Left lung (tissue), 10 donors: Measurements from ENCODE around the gene UPP1. TPM values are rescaled to one million over a fixed set of nuclear protein-coding genes. Genes with fewer than 3 reads are reported as not detected.
"Not testable (repeated sequence)": the region's sequence is repeated elsewhere in the genome, so short reads cannot be mapped to it uniquely, and the experiment has no call there.

Experiments
- ATAC-seq: fragments of 200-7000 bp; cut with Tn5 transposase; one replicate; pipeline ENCODE4 v1.9.1; 2020; ENCODE audit warnings: moderate library complexity
- DNase-seq, 4 donors: peaks; one replicate each; pipeline ENCODE4 v3.0.0-alpha.2; 2013 to 2020
- H3K27ac ChIP-seq, 2 donors: fragments of 200-600 bp; sonication (generic) in 1 of 2; one replicate each; pipeline versions ENCODE4 v1.5.0 to v1.8.0; 2020 to 2021
- H3K27me3 ChIP-seq, 2 donors: fragments of 200-600 bp; sonication (generic) in 1 of 2; one replicate each; pipeline versions ENCODE4 v1.5.0 to v1.8.0; 2020 to 2021
- H3K36me3 ChIP-seq, 2 donors: fragments of 200-600 bp; sonication (generic) in 1 of 2; one replicate each; pipeline versions ENCODE4 v1.5.0 to v1.8.0; 2020 to 2021
- H3K4me1 ChIP-seq, 2 donors: fragments of 200-600 bp; one replicate each; pipeline ENCODE4 v1.8.0; 2021
- H3K4me3 ChIP-seq, 2 donors: fragments of 200-600 bp; sonication (generic) in 1 of 2; one replicate each; pipeline versions ENCODE4 v1.5.0 to v1.8.0; 2020 to 2021; ENCODE audit warnings: mild to moderate bottlenecking in 1 of 2
- H3K9me3 ChIP-seq, 2 donors: fragments of 200-600 bp; sonication (generic) in 1 of 2; one replicate each; pipeline versions ENCODE4 v1.5.0 to v1.8.0; 2020 to 2021
- intact Hi-C, 2 donors: fragments of 100-400 bp; cut with DNase I; formaldehyde crosslinking; loops; one replicate each; pipeline versions ENCODE4 v1.11.2 to v1.14.2; 2022
- polyA plus RNA-seq, 6 donors: library from polyadenylated mRNA; unstranded; fragments of 120-200 nt; gene quantifications; one replicate each; pipeline ENCODE4 v1.2.1, GENCODE V29; 2013; ENCODE audit not compliant: insufficient read length in 6 of 6
- total RNA-seq, 2 donors: library from RNA; stranded (reverse); fragmentation: NEBNext Ultra II Directional; extraction: Animal tissue kit (Norgen Biotek cat#: 25700); gene quantifications; one replicate each; pipeline ENCODE4 v1.2.1, GENCODE V29; 2021
- TF ChIP-seq, protein P1 (sequence below), 2 donors: fragments of 200-600 bp; sonication (generic) in 1 of 2; IDR thresholded peaks; one replicate each; pipeline versions ENCODE4 v1.5.0 to v1.8.0; 2021; ENCODE audit warnings: antibody characterized with exemption in 2 of 2
- donor health status: DM: no; HTN: yes; CAD: no.
- donor health status: DM: no; HTN: no; CAD: no.

Gene UPP1
- total and polyA plus RNA-seq, 8 donors: 8.8 to 79.3 (median 9.7) TPM

DNA sequence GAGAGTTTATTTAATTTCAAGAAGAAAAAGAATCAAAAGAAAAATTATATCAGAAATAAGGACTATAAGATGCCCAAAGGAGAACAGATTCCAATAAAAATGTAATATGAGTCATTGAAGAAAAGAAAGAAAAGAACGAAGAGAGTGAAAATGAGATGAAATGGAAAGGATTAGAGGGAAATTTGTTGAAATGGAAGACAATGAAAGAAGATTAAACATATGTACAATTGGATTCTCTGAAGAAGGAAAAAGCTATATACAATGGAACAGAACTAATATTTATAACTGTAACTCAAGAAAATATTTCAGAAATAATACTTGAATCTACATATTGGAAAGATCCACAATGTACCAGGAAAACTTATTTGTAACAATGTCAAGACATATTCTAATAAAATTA is 25.1 kb upstream of the UPP1 start:
- intact Hi-C loops: no loop called here
- ATAC-seq: no peak
- Histone ChIP-seq H3K36me3 (no peaks in the 10 kb centered on the region), H3K4me1 (peaks cover 0 to 4% of the 10 kb centered on the region in 2 donors), H3K9me3 (peaks cover 0 to 8% of the 10 kb centered on the region in 2 donors), H3K4me3 (no peak overlapping the region), H3K27me3 (no peaks in the 10 kb centered on the region), H3K27ac (no peak overlapping the region)
- DNase-seq: no peak
- TF ChIP-seq, protein P1, sequence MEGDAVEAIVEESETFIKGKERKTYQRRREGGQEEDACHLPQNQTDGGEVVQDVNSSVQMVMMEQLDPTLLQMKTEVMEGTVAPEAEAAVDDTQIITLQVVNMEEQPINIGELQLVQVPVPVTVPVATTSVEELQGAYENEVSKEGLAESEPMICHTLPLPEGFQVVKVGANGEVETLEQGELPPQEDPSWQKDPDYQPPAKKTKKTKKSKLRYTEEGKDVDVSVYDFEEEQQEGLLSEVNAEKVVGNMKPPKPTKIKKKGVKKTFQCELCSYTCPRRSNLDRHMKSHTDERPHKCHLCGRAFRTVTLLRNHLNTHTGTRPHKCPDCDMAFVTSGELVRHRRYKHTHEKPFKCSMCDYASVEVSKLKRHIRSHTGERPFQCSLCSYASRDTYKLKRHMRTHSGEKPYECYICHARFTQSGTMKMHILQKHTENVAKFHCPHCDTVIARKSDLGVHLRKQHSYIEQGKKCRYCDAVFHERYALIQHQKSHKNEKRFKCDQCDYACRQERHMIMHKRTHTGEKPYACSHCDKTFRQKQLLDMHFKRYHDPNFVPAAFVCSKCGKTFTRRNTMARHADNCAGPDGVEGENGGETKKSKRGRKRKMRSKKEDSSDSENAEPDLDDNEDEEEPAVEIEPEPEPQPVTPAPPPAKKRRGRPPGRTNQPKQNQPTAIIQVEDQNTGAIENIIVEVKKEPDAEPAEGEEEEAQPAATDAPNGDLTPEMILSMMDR (IDR thresholded peaks at IDR 0.05): no peak

DNA sequence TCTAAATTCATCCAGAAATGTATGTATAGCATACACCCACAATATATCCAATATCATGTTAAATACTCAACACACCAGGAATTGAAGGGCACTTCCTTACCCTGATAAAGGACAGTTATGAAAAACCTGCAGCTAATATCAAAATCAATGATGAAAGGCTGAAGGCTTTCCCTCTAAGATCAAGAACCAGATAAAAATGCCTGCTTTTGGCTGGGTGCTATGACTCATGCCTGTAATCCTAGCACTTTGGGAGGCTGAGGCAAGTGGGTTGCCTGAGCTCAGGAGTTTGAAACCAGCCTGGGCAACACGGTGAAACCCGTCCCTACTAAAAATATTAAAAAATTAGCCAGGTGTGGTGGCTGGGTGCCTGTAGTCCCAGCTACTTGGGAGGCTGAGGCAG is 21.6 kb upstream of the UPP1 start:
- TF ChIP-seq, protein P1 (IDR thresholded peaks at IDR 0.05): no peak
- ATAC-seq (no peak), DNase-seq (no peak)
- H3K27me3 ChIP-seq: no peaks in the 10 kb centered on the region
- H3K4me1 ChIP-seq: peaks cover 0 to 4% of the 10 kb centered on the region in 2 donors
- no peak overlapping the region for H3K4me3 ChIP-seq
- no peaks in the 10 kb centered on the region for H3K36me3 ChIP-seq
- peaks cover 0 to 8% of the 10 kb centered on the region in 2 donors for H3K9me3 ChIP-seq
- intact Hi-C loops: no loop called here
- H3K27ac ChIP-seq: no peak overlapping the region

DNA sequence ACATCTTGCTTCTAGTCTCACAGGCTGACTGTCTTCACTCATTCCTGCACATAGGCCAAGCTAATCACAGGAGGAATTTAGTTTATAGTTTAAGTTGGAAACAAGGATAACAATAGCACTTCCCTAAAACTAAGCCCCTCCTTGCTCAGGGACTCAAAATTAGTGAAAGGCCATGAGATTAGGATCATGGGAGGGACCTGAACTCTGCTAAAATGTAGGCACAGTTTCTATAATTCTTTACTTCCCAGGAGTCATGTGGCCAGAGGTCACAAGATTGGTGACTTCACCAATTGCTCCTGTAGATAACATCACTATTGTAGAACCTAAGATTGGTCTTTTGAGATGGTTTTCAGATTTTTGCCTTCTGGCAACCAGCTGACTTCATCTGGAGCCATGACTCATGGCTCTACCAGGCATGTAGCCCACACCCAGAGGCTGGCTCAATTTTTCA is 14.8 kb upstream of the UPP1 start:
- Histone ChIP-seq H3K27me3 (no peaks in the 10 kb centered on the region), H3K9me3 (no peaks in the 10 kb centered on the region), H3K4me3 (no peak overlapping the region), H3K27ac (no peak overlapping the region), H3K4me1 (peaks cover 4 to 13% of the 10 kb centered on the region in 2 donors), H3K36me3 (no peaks in the 10 kb centered on the region)
- TF ChIP-seq, protein P1 (IDR thresholded peaks at IDR 0.05): no peak
- no peak for DNase-seq
- intact Hi-C loops: no loop called here
- no peak for ATAC-seq

DNA sequence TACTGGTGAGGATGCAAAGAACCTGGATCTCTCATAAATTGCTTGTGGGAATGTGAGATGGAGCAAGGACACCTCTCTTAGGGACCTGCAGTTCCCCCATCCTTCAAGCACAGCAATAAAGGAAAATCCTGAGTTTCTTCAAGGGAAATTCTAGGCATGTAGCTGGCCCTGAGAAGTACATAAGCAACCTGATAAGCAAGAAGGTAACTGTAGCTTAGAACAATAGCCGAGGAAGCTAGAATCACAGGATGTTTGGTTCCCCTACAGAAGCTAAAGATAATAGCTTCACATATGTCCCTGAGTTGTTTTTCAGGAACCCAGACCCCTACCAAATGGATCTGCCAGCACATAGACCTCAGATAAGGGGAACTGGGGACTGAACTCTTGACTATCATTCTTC is 11.6 kb upstream of the UPP1 start:
- intact Hi-C loops: no loop called here
- H3K27ac ChIP-seq: no peak overlapping the region
- no peaks in the 10 kb centered on the region for H3K9me3 ChIP-seq
- no peaks in the 10 kb centered on the region for H3K36me3 ChIP-seq
- TF ChIP-seq, protein P1 (IDR thresholded peaks at IDR 0.05): no peak
- peaks cover 4 to 20% of the 10 kb centered on the region in 2 donors for H3K4me1 ChIP-seq
- no peak for ATAC-seq
- no peak for DNase-seq
- H3K27me3 ChIP-seq: no peaks in the 10 kb centered on the region
- no peak overlapping the region for H3K4me3 ChIP-seq

DNA sequence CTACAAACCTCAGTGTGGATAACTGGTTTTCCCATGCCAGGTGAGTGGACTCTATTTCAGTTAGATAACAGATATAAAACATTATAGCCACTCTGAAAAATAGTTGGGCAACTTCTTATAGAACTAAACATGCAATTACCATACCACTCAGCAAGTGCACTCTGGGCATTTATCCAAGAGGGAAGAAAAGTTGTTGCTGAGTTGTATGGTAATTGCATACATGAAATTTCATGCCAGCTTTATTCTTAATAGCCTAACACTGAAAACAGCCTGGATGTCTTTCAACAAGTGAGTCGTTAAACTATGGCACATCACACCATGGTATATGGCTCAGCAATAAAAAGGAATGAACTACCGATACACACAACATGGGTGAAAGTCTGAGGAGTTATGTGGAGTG is 10.6 kb upstream of the UPP1 start:
- TF ChIP-seq, protein P1 (IDR thresholded peaks at IDR 0.05): no peak
- H3K4me1 ChIP-seq: peaks cover 4 to 20% of the 10 kb centered on the region in 2 donors

DNA sequence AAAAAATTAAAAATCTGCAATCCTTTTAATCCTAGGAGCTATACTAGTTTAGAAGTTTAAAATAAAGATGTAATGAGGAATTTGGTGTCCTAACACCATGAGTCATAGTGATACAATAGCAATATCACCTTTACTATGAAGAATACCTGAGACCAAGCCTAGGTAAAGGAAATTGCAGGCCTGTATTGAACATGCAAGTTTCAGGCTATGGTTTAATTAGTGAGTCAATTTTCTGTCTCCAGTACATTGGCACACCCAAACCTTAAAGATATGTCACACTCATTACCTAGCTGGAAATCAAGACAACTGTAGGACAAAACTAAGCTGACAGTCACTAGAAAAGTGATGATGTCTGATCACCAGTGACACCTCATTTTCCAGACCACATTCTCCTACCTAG is 6.7 kb upstream of the UPP1 start:
- H3K4me3 ChIP-seq, DNase-seq, H3K27me3 ChIP-seq, H3K27ac ChIP-seq, ATAC-seq, intact Hi-C loops, H3K36me3 ChIP-seq, H3K9me3 ChIP-seq: not testable (repeated sequence)
- H3K4me1 ChIP-seq: peaks cover 15 to 54% of the 10 kb centered on the region in 2 donors

More for the DNA sequence above, 10.6 kb upstream of the UPP1 start:
- Histone ChIP-seq H3K27me3 (no peaks in the 10 kb centered on the region), H3K9me3 (no peaks in the 10 kb centered on the region), H3K4me3 (no peak overlapping the region), H3K36me3 (no peaks in the 10 kb centered on the region), H3K27ac (no peak overlapping the region)
- ATAC-seq (peak; percentile 35), DNase-seq (peak in 1 of 4 donors; percentile 34)
- intact Hi-C loops: no loop called here
